NCI-H510A (cell line): ENCODE measurements around the gene KAT8.
A peak's percentile ranks its signal among the peaks of the same experiment; 100 is the strongest.

Experiments
- DNase-seq: peaks from one replicate; lab custom pipeline; 2025; lab: John Stamatoyannopoulos, UW

Gene KAT8

GRCh38 chr16:31117384-31118222 lies at the start of gene KAT8:
KAT8 (plus strand) TSS chr16:31117664; CDS start chr16:31117682, 18 bp downstream.
- DNase-seq = peak; percentile 99

- no peak for DNase-seq
Observed at GRCh38 chr16:31071861-31072260, 45.6 kb upstream of the KAT8 start.

GRCh38 chr16:31072540-31073141 lies 44.8 kb upstream of the KAT8 start:
- DNase-seq = no peak

- DNase-seq = peak; percentile 93
Observed at GRCh38 chr16:31073142-31073969, 44.1 kb upstream of the KAT8 start.

GRCh38 chr16:31073970-31074813 lies 43.3 kb upstream of the KAT8 start, which contains the start of the genes ZNF646 and ZNF668:
ZNF646 (plus strand) TSS chr16:31074422; CDS start chr16:31076325, 1,903 bp downstream.
ZNF668 (minus strand) TSS chr16:31074240; CDS start chr16:31064459, 9,781 bp downstream.
- DNase-seq = peak; percentile 99

- no peak for DNase-seq
Observed at GRCh38 chr16:31074814-31075183, 42.7 kb upstream of the KAT8 start.

- DNase-seq = no peak
Observed at GRCh38 chr16:31076319-31076718, 41.1 kb upstream of the KAT8 start.

GRCh38 chr16:31077024-31077423 lies 40.4 kb upstream of the KAT8 start:
- DNase-seq = no peak

- no peak for DNase-seq
Observed at GRCh38 chr16:31077592-31078396, 39.7 kb upstream of the KAT8 start.

GRCh38 chr16:31078597-31079341 lies 38.7 kb upstream of the KAT8 start:
- no peak for DNase-seq

GRCh38 chr16:31079342-31079944 lies 38.0 kb upstream of the KAT8 start:
- no peak for DNase-seq

- no peak for DNase-seq
Observed at GRCh38 chr16:31080035-31080629, 37.3 kb upstream of the KAT8 start.

- DNase-seq = no peak
Observed at GRCh38 chr16:31080756-31081419, 36.6 kb upstream of the KAT8 start.

GRCh38 chr16:31081428-31082351 lies 35.8 kb upstream of the KAT8 start:
- DNase-seq = no peak

GRCh38 chr16:31082368-31083045 lies 35.0 kb upstream of the KAT8 start:
- DNase-seq = no peak

- DNase-seq = no peak
Observed at GRCh38 chr16:31083081-31083480, 34.4 kb upstream of the KAT8 start.

- no peak for DNase-seq
Observed at GRCh38 chr16:31083556-31083955, 33.9 kb upstream of the KAT8 start.
